Body of pancreas (tissue), 4 donors: ENCODE measurements around the gene TLX2.

Experiments used
- CTCF ChIP-seq, 7 experiments: fragments of 450-650 bp in 4 of 7; fragments of 200-600 bp in 3 of 7; sonication (generic) in 3 of 7; IDR thresholded peaks; one replicate each; pipeline ENCODE4 v1.5.1; 2016 to 2019; ENCODE audit warnings: antibody characterized with exemption in 7 of 7
- POLR2A ChIP-seq, 3 donors: fragments of 450-650 bp; IDR thresholded peaks; one replicate each; pipeline ENCODE4 v1.6.1; 2016; ENCODE audit warnings: antibody characterized with exemption in 3 of 3, mild to moderate bottlenecking in 2 of 3

- no peak for TF ChIP-seq CTCF (IDR thresholded peaks at IDR 0.05)
- no peak for TF ChIP-seq POLR2A (IDR thresholded peaks at IDR 0.05)
These were observed 10.5 kb upstream of the TLX2 start for GRCh38 chr2:74503506-74504475.
